Measurements from ENCODE around the gene GOLGA5. TPM values are rescaled to one million over a fixed set of nuclear protein-coding genes. Genes with fewer than 3 reads are reported as not detected.

The GOLGA5 gene
- total and polyA plus RNA-seq, 2 of the 8 experiments (the other 6 are each of a cell fraction or from before 2014, with no cell fraction given) = 13.0 to 25.4 TPM

- H3K4ac ChIP-seq (replicated peaks; ENCODE audit: insufficient read length, low read depth, low read length) = no peak overlapping the region
- H3K56ac ChIP-seq (replicated peaks; ENCODE audit: insufficient read length, low read depth, low read length) = no peak overlapping the region
- no peak overlapping the region for H2BK20ac ChIP-seq (ENCODE audit: low read length)
- POLR2A ChIA-PET (ENCODE audit: partially characterized antibody) = no interaction called here
- CTCF ChIA-PET (ENCODE audit: partially characterized antibody) = interaction anchor here (0.6 to 1.6 kb wide), 9 partner anchors 10 to 183 kb away, joined by 3 to 4 read pairs (median 3); no protein-coding TSS in a partner anchor
- H2BK15ac ChIP-seq (ENCODE audit: low read length) = no peak overlapping the region
- WGBS, 2 experiments (ENCODE audit: extremely low coverage in 1 of 2, insufficient coverage in 1 of 2, insufficient read length in 1 of 2, insufficient replicate concordance in 2 of 2, low coverage in 1 of 2, low lambda C conversion rate in 2 of 2, missing lambda C conversion rate in 1 of 2) = 77% methylated on average over 6 of the region's 6 CpGs; no CpG with 5 or more reads in 1 of the 2 experiments
- no peak overlapping the region for H3K27ac ChIP-seq (ENCODE audit: low read depth, low read length)
- TF ChIP-seq HDAC6 (IDR thresholded peaks at IDR 0.05; ENCODE audit: low read depth, low read length) (no peak), BACH1 (IDR thresholded peaks at IDR 0.05; ENCODE audit: low read length) (0 out of 2 replicates have a peak, but pooled peaks have one; percentile 21)
- H3K9ac ChIP-seq (replicated peaks in 1 of 4; ENCODE audit: extremely low read depth in 1 of 4, low read depth in 3 of 4, low read length in 3 of 4) = no peak overlapping the region
- H3K79me1 ChIP-seq (ENCODE audit: low read depth, low read length) = no peaks in the 10 kb centered on the region
- H3K36me3 ChIP-seq (ENCODE audit: control insufficient read depth in 2 of 4, insufficient read depth in 4 of 4, low read length in 3 of 4) = no peaks in the 10 kb centered on the region
- H3K14ac ChIP-seq (ENCODE audit: insufficient read length) = no peak overlapping the region
- H3K27me3 ChIP-seq (replicated peaks in 1 of 4; ENCODE audit: control insufficient read depth in 3 of 4, extremely low read depth in 1 of 4, insufficient read depth in 3 of 4, low read length in 3 of 4) = no peaks in the 10 kb centered on the region; a peak in 1 of 7 replicates
- no peak overlapping the region for H3K23ac ChIP-seq (ENCODE audit: insufficient read length)
- peaks cover 0 to 3% (median 0%) of the 10 kb centered on the region in 4 experiments; a peak in 1 of 7 replicates for H3K4me1 ChIP-seq (replicated peaks in 1 of 4; ENCODE audit: control insufficient read depth in 3 of 4, insufficient read depth in 4 of 4, low read length in 3 of 4)
- no peak overlapping the region for H3K18ac ChIP-seq (ENCODE audit: extremely low read depth, low read length)
- H4K91ac ChIP-seq (replicated peaks; ENCODE audit: insufficient read length, low read length) = no peak overlapping the region
- H4K5ac ChIP-seq (ENCODE audit: insufficient read length, low read depth, low read length) = no peak overlapping the region
- H2BK120ac ChIP-seq (replicated peaks; ENCODE audit: low read depth, low read length) = no peak overlapping the region
- DNase-seq (ENCODE audit: low read depth in 1 of 2, low spot score in 2 of 2) (no peak), FAIRE-seq (no peak)
- no peak overlapping the region for H2BK12ac ChIP-seq (ENCODE audit: low read depth, low read length)
- no peak overlapping the region for H3K4me2 ChIP-seq (ENCODE audit: insufficient read depth in 1 of 2, low read depth in 2 of 2, low read length in 2 of 2)
- H2AFZ ChIP-seq (ENCODE audit: low read length) = peak overlapping the region; percentile 28; the same call in 1 of the 2 replicates
- peaks cover 2% of the 10 kb centered on the region in 2 experiments; a peak in 3 of 4 replicates for H3K9me3 ChIP-seq (ENCODE audit: insufficient read depth in 2 of 2, low read depth in 1 of 2, low read length in 1 of 2)
- H2AK5ac ChIP-seq (ENCODE audit: low read depth, low read length) = no peak overlapping the region
- H3K23me2 ChIP-seq (ENCODE audit: low read depth, low read length) = no peaks in the 10 kb centered on the region
- no peak overlapping the region for H2BK5ac ChIP-seq (ENCODE audit: low read depth, low read length)
- no peak overlapping the region for H4K8ac ChIP-seq (ENCODE audit: extremely low read depth, insufficient read depth, low read length)
- no peak overlapping the region for H3K4me3 ChIP-seq (ENCODE audit: extremely low read depth in 1 of 4, insufficient read depth in 2 of 4, low read depth in 3 of 4, low read length in 4 of 4)
- H3K79me2 ChIP-seq (ENCODE audit: control insufficient read depth in 1 of 2, insufficient read depth in 2 of 2, low read length in 2 of 2) = no peaks in the 10 kb centered on the region
- no peaks in the 10 kb centered on the region for H4K20me1 ChIP-seq (replicated peaks in 1 of 2; ENCODE audit: control insufficient read depth in 1 of 2, insufficient read depth in 2 of 2, low read length in 2 of 2)
Observed at GRCh38 chr14:92785667-92786426, 8.3 kb upstream of the GOLGA5 start.
